22Rv1 (cell line): ENCODE measurements around the gene ZNF407.

Source experiments
- H3K27ac ChIP-seq: fragments of 450-650 bp; 2 replicates; pipeline ENCODE4 v1.5.1; 2017
- ZFX ChIP-seq: fragments of 450-650 bp; IDR thresholded peaks from 2 replicates; pipeline ENCODE4 v1.6.1; 2017; ENCODE audit warnings: antibody characterized with exemption, borderline replicate concordance
- TF ChIP-seq, protein P1 (sequence below): fragments of 450-650 bp; IDR thresholded peaks from 2 replicates; pipeline ENCODE4 v1.5.1; 2017; ENCODE audit warnings: mild to moderate bottlenecking

Gene ZNF407

DNA sequence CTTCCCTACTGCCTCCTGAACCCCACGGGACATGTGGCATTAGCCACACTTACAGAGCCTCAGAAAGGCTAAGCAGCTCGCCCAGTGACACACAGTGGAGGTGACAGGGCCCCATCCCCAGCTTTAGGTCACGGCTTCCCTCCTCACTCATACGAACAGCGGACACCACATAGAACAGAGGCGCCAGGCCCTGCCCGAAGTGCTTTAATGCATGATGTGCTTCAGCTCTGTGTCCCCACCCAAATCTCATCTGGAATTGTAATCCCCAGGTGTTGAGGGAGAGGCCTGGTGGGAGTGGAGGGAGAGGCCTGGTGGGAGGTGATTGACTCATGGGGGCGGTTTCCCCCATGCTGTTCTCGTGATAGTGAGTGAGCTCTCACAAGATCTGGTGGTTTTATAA is 476.0 kb downstream of the ZNF407 start:
- TF ChIP-seq, protein P1, sequence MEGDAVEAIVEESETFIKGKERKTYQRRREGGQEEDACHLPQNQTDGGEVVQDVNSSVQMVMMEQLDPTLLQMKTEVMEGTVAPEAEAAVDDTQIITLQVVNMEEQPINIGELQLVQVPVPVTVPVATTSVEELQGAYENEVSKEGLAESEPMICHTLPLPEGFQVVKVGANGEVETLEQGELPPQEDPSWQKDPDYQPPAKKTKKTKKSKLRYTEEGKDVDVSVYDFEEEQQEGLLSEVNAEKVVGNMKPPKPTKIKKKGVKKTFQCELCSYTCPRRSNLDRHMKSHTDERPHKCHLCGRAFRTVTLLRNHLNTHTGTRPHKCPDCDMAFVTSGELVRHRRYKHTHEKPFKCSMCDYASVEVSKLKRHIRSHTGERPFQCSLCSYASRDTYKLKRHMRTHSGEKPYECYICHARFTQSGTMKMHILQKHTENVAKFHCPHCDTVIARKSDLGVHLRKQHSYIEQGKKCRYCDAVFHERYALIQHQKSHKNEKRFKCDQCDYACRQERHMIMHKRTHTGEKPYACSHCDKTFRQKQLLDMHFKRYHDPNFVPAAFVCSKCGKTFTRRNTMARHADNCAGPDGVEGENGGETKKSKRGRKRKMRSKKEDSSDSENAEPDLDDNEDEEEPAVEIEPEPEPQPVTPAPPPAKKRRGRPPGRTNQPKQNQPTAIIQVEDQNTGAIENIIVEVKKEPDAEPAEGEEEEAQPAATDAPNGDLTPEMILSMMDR: no peak
- no peak for TF ChIP-seq ZFX
- no peak overlapping the region for H3K27ac ChIP-seq

DNA sequence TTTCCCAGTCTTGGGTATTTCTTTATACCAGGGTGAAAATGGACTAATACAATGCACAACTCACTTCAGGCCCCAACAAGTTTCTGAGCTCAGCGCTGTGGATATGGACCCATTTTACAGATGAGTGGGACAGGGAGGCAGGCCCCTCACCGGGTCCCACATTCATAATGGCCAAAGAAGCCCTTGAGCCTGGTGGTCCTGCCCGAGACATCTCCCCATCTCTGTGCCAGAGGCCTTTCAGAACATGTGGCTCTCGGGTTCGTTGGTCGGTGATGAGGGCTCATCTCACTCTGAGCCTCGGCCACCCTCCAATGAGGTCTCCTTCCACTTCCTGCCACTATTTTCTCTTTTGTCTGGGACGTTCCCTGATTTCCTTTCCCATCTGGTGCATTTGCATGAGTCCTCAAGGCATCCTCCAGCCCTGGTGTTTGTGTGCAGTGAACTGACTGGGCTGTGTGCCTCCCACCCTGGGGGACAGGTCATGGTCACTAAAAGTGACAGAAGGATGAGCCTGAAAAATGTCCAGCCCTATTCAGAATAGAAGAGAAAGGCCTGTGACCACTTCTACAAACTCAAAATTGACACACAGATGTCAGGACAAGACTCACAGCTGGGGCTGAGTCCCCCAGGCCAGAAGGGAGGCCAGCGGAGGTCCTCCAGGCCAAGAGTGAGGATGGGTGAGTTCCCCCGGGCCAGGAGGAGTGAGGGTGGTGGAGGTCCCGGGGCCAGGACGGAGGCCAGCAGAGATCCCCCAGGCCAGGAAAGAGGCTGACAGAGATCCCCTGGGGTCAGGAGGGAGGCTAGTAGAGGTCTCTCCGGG is 476.7 kb downstream of the ZNF407 start:
- TF ChIP-seq ZFX: no peak
- TF ChIP-seq, protein P1: no peak
- H3K27ac ChIP-seq: no peak overlapping the region

DNA sequence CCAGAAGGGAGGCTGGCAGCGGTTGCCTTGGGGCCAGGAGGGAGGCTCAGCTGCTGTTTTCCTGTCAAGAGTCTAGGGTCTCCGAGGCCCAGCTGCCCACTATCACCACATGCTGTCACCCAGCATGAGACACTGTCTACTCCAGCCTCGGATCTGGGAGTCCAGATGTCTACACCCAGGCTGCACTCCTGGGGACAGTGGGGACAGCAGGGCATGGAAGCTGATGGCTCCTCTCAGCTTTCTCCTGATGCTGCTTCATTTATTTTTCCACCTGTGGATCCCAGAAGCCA is 477.3 kb downstream of the ZNF407 start:
- TF ChIP-seq, protein P1: no peak
- no peak for TF ChIP-seq ZFX
- no peak overlapping the region for H3K27ac ChIP-seq

DNA sequence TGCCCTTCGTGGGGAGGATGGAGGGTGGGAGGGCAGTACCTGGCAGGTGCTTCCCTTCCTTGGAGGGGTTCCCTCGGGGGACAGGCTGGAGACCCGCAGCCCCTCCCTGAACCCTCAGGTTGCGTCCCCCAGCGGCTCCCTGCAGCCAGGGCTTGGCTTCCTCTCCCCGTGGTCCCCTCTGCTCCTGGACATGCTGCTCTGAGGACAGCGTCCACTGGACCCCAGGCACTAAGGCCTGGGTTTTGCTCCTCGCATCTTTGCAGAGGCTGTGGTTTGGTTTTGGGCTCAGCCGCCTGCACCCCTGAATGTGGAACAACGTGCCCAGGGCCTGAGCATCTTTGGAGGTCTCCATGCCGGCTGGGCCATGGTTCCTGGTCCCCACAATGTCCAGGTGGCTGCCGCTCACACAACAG is 477.8 kb downstream of the ZNF407 start:
- TF ChIP-seq, protein P1: no peak
- no peak for TF ChIP-seq ZFX
- H3K27ac ChIP-seq: no peak overlapping the region

DNA sequence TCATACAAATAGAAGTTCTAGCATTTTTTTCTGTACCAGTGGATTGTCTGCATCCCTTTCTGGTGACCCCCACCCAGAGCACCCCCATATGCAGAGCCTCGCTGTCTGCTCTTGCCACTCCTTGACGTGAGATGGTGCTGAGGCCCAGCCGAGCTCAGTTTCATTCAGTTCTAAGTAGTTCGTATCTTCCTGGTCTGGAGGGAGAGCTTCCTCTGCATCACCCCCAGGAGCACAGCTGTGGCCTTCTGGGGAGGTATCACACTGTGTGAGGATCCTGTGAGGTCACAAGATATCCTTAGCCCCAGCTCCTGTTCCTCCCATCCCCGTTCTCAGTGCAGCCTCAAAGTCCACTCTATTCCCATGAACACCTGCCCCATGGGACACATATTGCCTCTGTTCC is 478.6 kb downstream of the ZNF407 start:
- no peak for TF ChIP-seq ZFX
- TF ChIP-seq, protein P1: no peak
- H3K27ac ChIP-seq: no peak overlapping the region

DNA sequence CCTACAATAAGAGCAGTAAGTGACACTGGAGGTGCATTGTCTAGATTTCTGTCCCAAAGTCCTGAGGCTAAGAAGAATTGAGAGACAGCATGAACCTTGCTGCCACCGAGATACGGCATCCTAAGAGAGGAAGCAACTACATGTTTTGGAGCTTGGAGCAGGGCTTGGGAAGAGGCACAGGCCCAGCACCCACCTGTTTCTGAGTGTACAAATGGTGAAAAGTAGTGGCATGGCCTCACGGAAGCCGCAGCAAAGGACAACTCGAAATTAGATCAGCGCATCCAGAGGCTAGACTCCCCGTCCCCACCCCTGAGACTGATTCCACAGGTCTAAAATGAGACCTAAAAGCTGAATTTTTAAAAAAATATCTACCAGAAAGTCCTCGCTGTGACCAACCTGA is 483.8 kb downstream of the ZNF407 start:
- no peak overlapping the region for H3K27ac ChIP-seq
- TF ChIP-seq, protein P1: no peak
- no peak for TF ChIP-seq ZFX

DNA sequence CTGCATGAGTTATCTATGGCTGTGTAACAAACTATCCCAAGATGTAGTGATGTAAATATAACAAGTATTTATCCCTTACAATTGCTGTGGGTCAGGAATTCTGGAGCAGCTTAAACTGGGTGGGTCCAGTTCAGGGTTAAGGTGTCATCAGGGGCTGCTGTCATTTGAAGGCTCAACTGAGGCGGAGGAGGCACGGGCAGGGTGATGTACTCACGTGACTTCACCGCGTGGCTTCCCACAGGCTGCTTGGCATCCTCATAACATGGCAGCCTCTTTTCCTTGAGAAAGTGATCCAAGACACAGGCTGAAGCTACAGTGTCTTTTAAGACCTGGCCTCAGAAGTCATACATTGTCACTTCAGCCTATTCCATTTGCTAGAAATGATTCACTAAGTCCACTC is 485.5 kb downstream of the ZNF407 start:
- H3K27ac ChIP-seq: no peak overlapping the region
- TF ChIP-seq, protein P1: no peak
- no peak for TF ChIP-seq ZFX
